MG63 (cell line): ENCODE results near the gene CABP4. TPM values are rescaled to one million over a fixed set of nuclear protein-coding genes. Genes with fewer than 3 reads are reported as not detected.
"Not testable (repeated sequence)": the region's sequence is repeated elsewhere in the genome, so short reads cannot be mapped to it uniquely, and the experiment has no call there.

Source experiments
- DNase-seq: peaks from one replicate; pipeline ENCODE4 v3.0.0-alpha.2; 2020
- H3K27me3 ChIP-seq: fragments of 250-450 bp; sonication (Bioruptor Pico); 2 replicates; pipeline ENCODE4 v1.5.1; 2020; ENCODE audit warnings: mild to moderate bottlenecking, moderate library complexity
- H3K36me3 ChIP-seq: fragments of 250-450 bp; sonication (Bioruptor Pico); 2 replicates; pipeline ENCODE4 v1.5.1; 2020; ENCODE audit warnings: mild to moderate bottlenecking, moderate library complexity
- H3K4me3 ChIP-seq: fragments of 250-450 bp; sonication (Bioruptor Pico); 2 replicates; pipeline ENCODE4 v1.5.1; 2020; ENCODE audit warnings: mild to moderate bottlenecking, moderate library complexity
- H3K9me3 ChIP-seq: fragments of 250-450 bp; sonication (Bioruptor Pico); 2 replicates; pipeline ENCODE4 v1.5.1; 2020; ENCODE audit warnings: mild to moderate bottlenecking, moderate library complexity
- total RNA-seq: library from RNA; depleted of rRNA; stranded (reverse); fragments of >200 nt; shearing (Covaris generic); gene quantifications from 2 replicates; pipeline ENCODE4 v1.2.3, GENCODE V29; 2014; ENCODE audit warnings: low replicate concordance

The CABP4 gene
- total RNA-seq, 1 experiment from 2014 or later, result 0.26 TPM

DNA sequence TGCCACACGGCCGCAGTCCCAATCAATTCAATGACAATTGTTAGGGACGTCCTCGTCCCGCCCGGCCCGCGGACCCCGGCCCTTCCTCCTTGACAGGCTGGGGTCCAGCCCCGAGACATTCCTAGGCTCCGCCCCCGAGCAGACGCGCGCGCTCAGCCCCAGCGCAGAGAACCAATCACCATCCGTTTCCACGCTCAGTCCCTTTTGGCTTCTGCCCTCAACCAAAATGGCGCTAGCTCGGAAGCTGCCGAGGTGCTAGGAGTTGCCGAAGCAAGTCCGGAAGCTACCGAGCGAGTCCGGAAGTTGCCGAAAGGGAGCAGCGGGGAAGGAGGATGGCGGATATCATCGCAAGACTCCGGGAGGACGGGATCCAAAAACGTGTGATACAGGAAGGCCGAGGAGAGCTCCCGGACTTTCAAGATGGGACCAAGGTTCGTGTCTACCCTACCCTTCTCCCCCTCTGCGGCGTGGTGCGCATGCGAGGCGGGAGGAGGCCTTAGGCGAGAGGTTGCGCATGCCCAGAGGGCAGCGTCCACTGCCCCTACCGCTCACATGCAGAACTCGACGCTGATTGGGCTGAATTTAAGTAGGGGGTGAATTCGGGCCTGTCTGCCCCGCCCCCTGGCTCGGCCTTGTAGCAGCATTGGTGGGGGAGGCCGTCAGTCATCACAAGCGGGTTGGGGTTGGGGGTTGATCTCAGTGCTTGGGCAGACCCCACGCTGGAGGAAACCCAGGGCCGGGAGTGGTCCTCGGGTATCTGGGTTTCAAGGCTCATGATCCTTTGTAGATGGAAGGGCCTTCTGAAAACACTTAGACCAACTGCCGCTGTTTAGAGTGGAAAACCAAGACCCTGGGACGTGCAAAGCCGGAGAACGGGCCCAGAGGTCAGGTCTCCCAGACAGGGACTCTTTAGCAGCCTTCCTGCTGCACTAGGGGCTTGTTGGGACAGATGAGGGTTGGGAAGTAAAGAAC lies 28.0 kb downstream of the CABP4 start, which contains the start of gene AIP:
Gene AIP, plus strand, starts transcription at position 200 of the 972 bp plus-strand sequence. Its CDS starts 133 bp downstream, at position 333.
- Histone ChIP-seq H3K36me3 (peaks cover 2% of the 10 kb centered on the region), H3K4me3 (peak within 1 kb of the TSS; percentile 62), H3K9me3 (no peaks in the 10 kb centered on the region), H3K27me3 (no peaks in the 10 kb centered on the region)
- DNase-seq, result peak; percentile 96

DNA sequence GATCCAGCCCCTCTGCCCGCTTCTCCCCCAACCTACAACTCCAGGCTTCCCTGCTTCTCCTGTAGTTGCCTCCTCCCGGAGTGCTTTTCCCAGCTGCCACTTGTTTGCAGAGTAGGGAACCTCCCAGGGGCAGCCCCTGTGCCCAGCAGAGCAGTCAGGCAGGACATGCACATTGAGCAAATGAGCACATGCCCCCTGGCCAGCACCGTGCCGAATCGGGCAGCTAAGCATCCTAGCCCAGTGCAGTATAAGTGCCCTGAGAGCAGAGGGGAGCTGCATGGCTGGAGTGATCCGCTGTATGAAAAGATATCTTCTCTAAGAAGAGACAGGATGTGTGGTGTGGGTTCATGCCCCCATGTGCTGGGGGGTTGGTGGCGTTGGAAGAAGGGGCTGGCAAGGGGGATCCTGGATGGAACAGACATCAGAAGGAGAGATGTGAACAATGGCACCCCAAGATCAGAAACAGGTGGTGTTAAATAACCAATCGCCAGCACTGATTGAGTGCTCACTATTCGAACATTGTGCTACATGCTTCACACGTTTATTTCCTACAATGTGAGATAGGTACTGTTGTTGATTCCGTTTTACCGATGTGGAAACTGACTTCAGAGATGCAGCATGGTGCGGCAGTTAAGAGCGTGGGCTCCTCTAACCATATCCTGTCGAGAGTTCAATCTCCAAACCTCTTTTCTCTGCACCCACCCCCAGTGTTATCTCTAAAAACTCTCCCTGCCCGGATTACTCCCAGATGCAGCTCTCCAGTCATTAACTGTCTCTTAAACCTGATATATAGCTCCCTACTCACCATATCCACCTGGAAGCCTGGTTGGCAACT lies 28.9 kb downstream of the CABP4 start:
- Histone ChIP-seq H3K4me3 (peak overlapping the region; percentile 62), H3K27me3 (no peaks in the 10 kb centered on the region), H3K9me3 (no peaks in the 10 kb centered on the region), H3K36me3 (peaks cover 2% of the 10 kb centered on the region)
- no peak for DNase-seq

DNA sequence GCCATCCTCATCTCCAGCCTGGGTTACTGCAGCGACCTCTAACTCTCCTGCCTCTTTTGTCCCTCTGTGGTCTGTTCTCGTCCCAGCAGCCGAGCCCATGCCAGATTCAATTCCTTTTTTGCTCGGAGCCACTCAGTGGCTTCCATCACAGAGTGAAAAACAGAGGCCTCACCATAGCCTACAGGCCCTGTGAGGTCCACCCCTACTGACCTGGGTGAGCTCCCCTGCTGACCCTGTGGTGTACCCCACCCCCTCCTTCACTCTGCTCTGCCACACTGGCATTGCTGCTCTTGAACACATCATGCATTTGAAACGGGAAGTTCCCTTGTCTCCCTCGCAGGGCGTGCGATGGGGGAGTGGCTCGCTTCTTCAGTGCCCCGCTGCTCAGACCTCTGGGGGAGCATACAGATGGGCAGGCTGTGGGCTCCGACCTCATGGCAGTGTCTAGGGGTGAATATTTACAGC lies 29.7 kb downstream of the CABP4 start:
- DNase-seq, result no peak
- H3K4me3 ChIP-seq, result no peak overlapping the region
- H3K9me3 ChIP-seq, result no peaks in the 10 kb centered on the region
- H3K27me3 ChIP-seq, result no peaks in the 10 kb centered on the region
- peaks cover 2% of the 10 kb centered on the region for H3K36me3 ChIP-seq

- not testable (repeated sequence) for H3K4me3 ChIP-seq, H3K9me3 ChIP-seq, H3K27me3 ChIP-seq, DNase-seq, H3K36me3 ChIP-seq
These were observed 30.8 kb downstream of the CABP4 start for GRCh38 chr11:67485873-67486361.

GRCh38 chr11:67486481-67487195 lies 31.5 kb downstream of the CABP4 start:
- Histone ChIP-seq H3K4me3 (no peak overlapping the region), H3K27me3 (no peaks in the 10 kb centered on the region), H3K9me3 (no peaks in the 10 kb centered on the region), H3K36me3 (peaks cover 6% of the 10 kb centered on the region)
- no peak for DNase-seq

DNA sequence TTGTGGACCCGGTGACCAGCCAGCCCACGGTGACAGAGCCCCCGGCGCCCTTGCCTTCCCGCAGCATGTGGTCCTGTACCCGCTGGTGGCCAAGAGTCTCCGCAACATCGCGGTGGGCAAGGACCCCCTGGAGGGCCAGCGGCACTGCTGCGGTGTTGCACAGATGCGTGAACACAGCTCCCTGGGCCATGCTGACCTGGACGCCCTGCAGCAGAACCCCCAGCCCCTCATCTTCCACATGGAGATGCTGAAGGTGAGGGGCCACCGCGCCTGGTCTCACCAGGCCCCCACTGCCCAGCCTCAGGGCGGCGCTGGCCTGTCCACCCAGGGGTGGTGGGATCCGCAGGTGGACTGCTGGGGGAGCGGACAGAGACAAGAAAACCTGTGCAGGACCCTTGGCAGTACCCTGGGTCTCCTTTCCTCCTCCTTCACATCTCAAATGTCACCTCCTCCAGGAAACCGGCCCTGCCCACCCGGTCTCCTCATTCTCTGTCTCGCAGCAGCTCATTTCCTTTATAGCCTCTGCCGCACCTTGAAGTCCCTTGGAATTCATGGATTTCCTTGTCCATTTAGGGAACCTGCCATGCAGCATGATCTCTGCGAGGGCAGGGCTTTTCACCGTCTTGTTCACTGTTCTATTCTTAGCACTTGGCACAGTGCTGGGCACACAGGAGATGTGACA lies 34.2 kb downstream of the CABP4 start:
- DNase-seq, result no peak
- no peaks in the 10 kb centered on the region for H3K27me3 ChIP-seq
- H3K9me3 ChIP-seq, result no peaks in the 10 kb centered on the region
- H3K4me3 ChIP-seq, result no peak overlapping the region
- H3K36me3 ChIP-seq, result peaks cover 11% of the 10 kb centered on the region

GRCh38 chr11:67489885-67490726 lies 35.0 kb downstream of the CABP4 start:
- H3K9me3 ChIP-seq, result no peaks in the 10 kb centered on the region

GRCh38 chr11:67490727-67491065 lies 35.5 kb downstream of the CABP4 start:
- no peak overlapping the region for H3K4me3 ChIP-seq
- DNase-seq, result no peak
- no peaks in the 10 kb centered on the region for H3K9me3 ChIP-seq
- no peaks in the 10 kb centered on the region for H3K27me3 ChIP-seq
- peaks cover 11% of the 10 kb centered on the region for H3K36me3 ChIP-seq

More at GRCh38 chr11:67489885-67490726, 35.0 kb downstream of the CABP4 start:
- no peak for DNase-seq
- H3K4me3 ChIP-seq, result no peak overlapping the region
- peaks cover 11% of the 10 kb centered on the region for H3K36me3 ChIP-seq
- H3K27me3 ChIP-seq, result no peaks in the 10 kb centered on the region

DNA sequence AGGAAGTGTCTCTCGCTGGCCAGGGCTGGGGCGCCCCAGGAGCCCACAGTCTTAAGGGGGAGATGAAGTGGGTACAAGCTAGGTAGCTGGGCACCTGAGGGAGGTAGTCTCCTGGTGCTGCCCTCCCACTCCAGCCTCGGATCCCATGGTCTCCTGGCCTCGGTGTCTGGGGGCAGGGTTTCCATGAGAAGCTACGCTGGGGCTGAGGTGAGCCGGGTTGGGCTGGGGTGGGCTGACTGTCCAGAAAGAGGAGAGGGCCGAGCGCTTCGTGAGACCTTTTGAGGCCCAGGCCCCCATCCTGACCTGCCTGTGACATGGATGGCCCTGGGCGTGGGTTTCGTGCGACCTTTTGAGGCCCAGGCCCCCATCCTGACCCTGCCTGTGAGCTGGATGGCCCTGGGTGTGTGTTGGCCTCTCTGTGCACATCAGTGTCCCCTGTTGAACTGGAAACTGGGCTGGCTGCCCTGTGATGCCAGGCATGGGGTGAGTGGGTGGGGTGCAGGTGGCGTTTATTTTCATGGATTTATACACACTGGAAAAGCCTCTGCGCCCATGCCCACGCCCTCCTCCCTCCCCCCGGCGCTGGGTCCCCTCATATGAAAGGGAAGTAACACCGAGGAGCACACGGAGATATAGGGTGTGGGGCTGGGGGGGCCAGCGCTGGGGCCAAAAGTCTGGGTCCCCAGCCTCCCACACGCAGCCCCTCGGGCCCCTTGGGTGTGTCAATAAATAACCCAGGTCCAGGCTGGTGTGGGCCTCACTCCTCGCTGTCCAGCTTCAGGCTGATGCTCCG lies 36.3 kb downstream of the CABP4 start:
- peaks cover 11% of the 10 kb centered on the region for H3K36me3 ChIP-seq
- no peaks in the 10 kb centered on the region for H3K27me3 ChIP-seq
- no peak overlapping the region for H3K4me3 ChIP-seq
- DNase-seq, result no peak
- H3K9me3 ChIP-seq, result no peaks in the 10 kb centered on the region

- no peak for DNase-seq
- H3K36me3 ChIP-seq, result peaks cover 11% of the 10 kb centered on the region
- no peaks in the 10 kb centered on the region for H3K27me3 ChIP-seq
- no peak overlapping the region for H3K4me3 ChIP-seq
- no peaks in the 10 kb centered on the region for H3K9me3 ChIP-seq
These were observed 37.0 kb downstream of the CABP4 start for GRCh38 chr11:67492069-67492727.

DNA sequence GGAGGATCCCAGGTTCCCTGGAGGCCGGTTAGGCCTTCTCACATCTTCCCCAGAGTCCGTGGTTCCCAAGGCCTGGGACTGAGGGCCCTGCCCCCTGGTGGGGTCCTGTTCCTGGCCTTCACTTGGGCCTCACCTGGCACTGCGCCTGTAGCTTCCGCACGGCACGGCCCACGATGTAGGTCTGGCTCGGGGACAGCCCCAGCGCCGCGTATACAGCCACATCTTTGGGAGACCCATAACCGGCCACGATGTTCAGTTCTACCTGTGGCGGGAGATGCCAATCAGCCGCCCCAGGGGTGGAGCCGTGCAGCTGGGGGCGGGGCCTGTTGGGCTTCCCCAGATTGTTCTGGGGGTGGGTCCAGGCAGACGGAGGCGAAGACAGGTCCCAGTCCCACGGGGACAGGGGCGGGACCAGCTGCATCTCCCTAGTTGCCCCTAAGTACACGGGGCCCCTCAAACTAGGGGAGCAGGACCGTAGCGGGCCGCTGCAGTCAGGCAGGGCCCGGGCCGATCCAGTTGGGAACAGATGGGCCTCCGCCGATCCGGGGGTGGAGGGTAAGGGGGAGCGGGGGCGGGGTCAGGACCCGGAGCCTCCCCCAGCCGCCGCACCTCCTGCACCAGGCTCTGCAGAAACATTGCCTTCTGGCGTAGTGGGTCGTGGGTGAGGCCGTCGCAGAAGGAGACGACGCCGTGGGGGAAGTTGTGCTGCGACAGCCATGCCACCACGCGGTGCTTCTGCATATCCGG lies 37.8 kb downstream of the CABP4 start:
- no peak overlapping the region for H3K4me3 ChIP-seq
- H3K27me3 ChIP-seq, result no peaks in the 10 kb centered on the region
- peaks cover 9% of the 10 kb centered on the region for H3K36me3 ChIP-seq
- no peak for DNase-seq
- no peaks in the 10 kb centered on the region for H3K9me3 ChIP-seq

GRCh38 chr11:67493548-67494370 lies 38.6 kb downstream of the CABP4 start:
- Histone ChIP-seq H3K9me3 (no peaks in the 10 kb centered on the region), H3K36me3 (peaks cover 9% of the 10 kb centered on the region), H3K4me3 (no peak overlapping the region), H3K27me3 (no peaks in the 10 kb centered on the region)
- DNase-seq, result no peak
